Cardiac muscle cell (in vitro differentiated cells and primary cell): Measurements from ENCODE around the gene LGI2. TPM values are rescaled to one million over a fixed set of nuclear protein-coding genes. Genes with fewer than 3 reads are reported as not detected.

Source experiments
- polyA plus RNA-seq: library from polyadenylated mRNA; unstranded; fragments of >200 nt; fragmentation: Nextera tagmentation; extraction: Ambion mirVana; gene quantifications from 2 replicates; pipeline ENCODE4 v1.2.1, GENCODE V29; 2016
- total RNA-seq: library from RNA; depleted of rRNA; stranded (reverse); fragments of >200 nt; gene quantifications from 2 replicates; pipeline ENCODE4 v1.2.3, GENCODE V29; 2016

The LGI2 gene
- total and polyA plus RNA-seq, 2 experiments from 2014 or later, result 7.2 to 8.7 TPM

Other genes with a start within 250 kb of the LGI2 start
- gene SOD3, start 235.4 kb downstream of the LGI2 start, total RNA-seq, result 23.2 and 31.0 TPM in 2 replicates
- gene SOD3, start 235.4 kb downstream of the LGI2 start, polyA plus RNA-seq, result 26.9 and 30.2 TPM in 2 replicates
- 4.2 and 8.6 TPM in 2 replicates for gene CCDC149, start 117.9 kb downstream of the LGI2 start, total RNA-seq
- 7.0 and 7.2 TPM in 2 replicates for gene CCDC149, start 117.9 kb downstream of the LGI2 start, polyA plus RNA-seq
- gene SEPSECS, start 129.5 kb upstream of the LGI2 start, total RNA-seq, result 6.3 and 6.4 TPM in 2 replicates
- 3.6 and 9.6 TPM in 2 replicates for gene SEPSECS, start 129.5 kb upstream of the LGI2 start, polyA plus RNA-seq
- gene PI4K2B, start 203.1 kb upstream of the LGI2 start, total RNA-seq, result 6.5 and 7.4 TPM in 2 replicates
- gene PI4K2B, start 203.1 kb upstream of the LGI2 start, polyA plus RNA-seq, result 3.3 and 5.5 TPM in 2 replicates